Neural progenitor cell (in vitro differentiated cells): Measurements from ENCODE around the gene BRWD1.

Experiments used
- CTCF ChIP-seq: fragments of 200-600 bp; sonication (generic); IDR thresholded peaks from 2 replicates; pipeline ENCODE4 v1.5.1; 2017; ENCODE audit warnings: antibody characterized with exemption, mild to moderate bottlenecking
- EZH2 ChIP-seq: fragments of 200-600 bp; sonication (generic); IDR thresholded peaks from 2 replicates; pipeline ENCODE4 v1.6.1; 2017; ENCODE audit warnings: antibody characterized with exemption, mild to moderate bottlenecking, moderate library complexity

- TF ChIP-seq CTCF (no peak), EZH2 (no peak)
Measured at GRCh38 chr21:39221282-39221996, 92.0 kb downstream of the BRWD1 start.
